HG03565 (cell line): ENCODE data around the gene TPBGL.
"Not testable (repeated sequence)": the region's sequence is repeated elsewhere in the genome, so short reads cannot be mapped to it uniquely, and the experiment has no call there.

ENCODE experiments used
- ATAC-seq: cut with Tn5 transposase; IDR thresholded peaks from one replicate; pipeline ENCODE4 v1.9.1; 2021; ENCODE audit warnings: mild to moderate bottlenecking, moderate library complexity; ENCODE audit not compliant: unreplicated experiment

TPBGL gene

GRCh38 chr11:75270896-75271418 is 30.4 kb downstream of the TPBGL start:
- ATAC-seq: no peak

DNA sequence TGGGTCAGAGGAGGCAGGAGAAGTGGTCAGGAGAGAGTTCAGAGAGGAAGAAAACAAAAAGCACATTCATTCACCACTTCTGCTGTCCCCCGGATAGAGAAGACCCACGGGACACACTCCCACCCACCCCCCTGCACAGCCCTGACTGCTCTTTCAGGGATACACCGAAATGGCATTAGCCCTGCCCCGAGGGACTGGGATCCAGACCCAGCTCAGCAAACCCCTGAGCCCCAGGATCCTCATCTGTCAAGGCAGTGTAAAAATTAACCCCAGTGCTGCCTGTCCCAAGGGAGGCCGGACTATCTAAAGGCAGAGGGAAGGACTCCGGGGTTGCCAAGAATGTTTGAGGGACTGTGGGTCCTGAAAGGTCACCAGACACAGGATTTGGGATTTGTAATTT is 31.2 kb downstream of the TPBGL start:
- ATAC-seq: no peak

- no peak for ATAC-seq
Observed at GRCh38 chr11:75272391-75272790, 31.8 kb downstream of the TPBGL start.

GRCh38 chr11:75272821-75273301 is 32.3 kb downstream of the TPBGL start:
- ATAC-seq: no peak

DNA sequence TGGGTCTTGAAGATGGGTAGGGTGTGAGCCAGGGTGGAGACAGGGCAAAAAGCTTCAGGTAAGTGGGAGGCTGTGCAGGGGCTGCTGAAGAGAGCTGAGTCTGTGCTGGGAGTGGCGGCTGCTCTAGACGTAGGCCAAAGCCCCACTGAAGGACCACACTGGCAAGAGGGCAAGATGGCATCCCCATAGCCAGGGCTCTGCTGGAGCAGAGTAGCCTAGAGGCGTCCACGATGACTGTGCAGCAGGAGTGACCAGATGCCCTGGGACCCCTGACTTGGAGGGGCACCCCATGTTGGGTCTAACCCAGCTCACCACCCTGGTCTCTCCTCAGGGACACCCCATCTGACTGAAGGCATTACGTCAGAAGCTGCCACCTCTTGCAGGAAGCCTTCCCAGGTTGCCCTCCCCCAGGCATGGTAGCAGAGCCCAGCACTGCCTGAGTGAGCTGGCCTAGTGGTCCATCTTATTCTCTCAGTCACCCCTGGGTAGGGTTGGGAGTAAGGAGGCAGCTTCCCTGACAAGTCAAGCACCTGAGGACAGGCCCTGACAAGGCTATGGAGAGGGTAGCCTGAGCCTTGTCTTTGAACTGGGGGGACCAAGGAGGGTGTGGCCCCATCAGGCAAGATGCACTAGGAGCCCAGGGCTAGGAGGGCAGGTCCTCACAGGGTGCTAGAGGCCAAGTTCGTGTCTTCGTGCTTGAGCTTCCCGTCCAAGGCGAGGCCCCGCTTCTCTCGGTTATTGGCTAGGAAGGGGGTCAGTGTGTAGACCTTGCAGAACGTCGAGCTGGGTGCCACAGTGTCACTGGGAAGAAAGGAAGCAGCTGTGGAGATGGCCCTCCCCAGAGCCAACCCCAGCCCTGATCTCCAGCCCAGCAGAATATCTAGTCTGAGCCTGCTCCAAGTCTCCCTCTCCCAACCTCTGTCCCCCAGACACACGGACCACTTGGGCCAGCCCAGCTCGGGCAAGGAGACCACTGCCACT is 33.1 kb downstream of the TPBGL start:
- no peak for ATAC-seq

- ATAC-seq: not testable (repeated sequence)
Observed at GRCh38 chr11:75274716-75275115, 34.1 kb downstream of the TPBGL start.

DNA sequence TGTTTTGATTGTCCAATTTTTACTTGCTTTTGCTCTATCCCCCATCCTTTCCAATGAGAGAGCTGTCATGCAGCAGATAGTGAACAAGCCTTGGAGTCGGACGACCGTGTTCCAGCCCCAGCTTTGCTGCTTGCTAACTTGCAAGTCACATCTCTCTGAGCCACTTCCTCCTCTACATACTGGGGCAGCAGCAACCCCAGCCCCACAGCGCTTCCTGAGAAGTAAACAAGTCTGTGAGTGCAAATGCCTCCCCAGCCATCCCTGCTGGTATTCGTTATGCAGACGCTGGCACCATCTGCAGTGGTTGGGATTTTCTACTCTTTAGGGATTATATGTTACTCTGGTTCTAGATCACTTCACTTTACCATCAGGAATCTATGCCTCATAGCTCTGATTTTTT is 35.0 kb downstream of the TPBGL start:
- ATAC-seq: no peak

- no peak for ATAC-seq
Observed at GRCh38 chr11:75276186-75276585, 35.6 kb downstream of the TPBGL start.

DNA sequence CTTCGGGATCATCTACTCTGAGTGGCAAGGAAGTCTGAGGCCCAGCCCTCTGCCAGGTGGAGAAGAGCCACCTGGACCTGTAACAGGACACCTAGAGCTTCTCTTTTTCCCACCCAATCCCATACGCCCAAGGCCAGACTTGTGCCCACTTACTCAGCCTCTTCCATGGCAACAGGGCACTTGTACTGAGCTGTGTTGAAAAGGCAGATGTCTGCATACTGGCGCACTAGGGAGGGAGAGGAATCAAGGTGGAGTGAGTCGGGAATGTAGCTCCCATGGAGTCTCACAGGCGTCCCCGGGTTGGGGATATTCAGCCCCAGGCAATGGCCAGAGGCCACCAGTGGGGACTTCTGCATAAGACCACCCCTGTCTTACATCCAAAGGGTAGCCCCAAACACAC is 36.1 kb downstream of the TPBGL start:
- no peak for ATAC-seq

DNA sequence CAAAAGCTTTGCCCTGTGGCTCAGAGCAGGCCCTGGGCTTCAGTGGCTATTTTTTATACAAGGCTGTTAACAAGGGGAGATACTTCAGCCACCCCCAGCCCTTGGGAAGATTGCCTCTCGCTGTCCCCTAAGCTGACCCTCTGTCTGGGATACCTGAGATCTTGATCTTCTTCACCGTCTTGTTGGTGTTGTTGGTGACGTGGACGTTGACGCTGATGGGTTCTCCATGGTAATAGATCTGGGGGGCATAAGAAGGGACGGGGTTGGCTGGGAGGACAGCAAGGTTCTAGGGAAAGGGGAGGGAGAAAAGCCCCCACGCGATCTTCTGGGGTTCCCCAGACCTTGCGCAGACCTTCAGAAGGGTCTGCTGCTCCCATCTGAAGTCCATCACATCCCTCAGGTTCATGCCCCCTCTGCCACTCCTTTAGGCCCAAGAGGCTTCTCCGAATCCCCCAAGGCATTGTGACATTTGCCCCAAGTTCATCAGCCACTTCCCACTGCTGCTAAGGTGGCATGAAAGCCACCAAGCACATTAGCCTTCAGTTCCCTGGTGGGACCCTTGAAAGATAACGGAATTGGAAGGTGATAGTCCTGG is 36.7 kb downstream of the TPBGL start:
- ATAC-seq: no peak

GRCh38 chr11:75277991-75278790 is 37.6 kb downstream of the TPBGL start:
- ATAC-seq: no peak

GRCh38 chr11:75279273-75279672 is 38.7 kb downstream of the TPBGL start:
- ATAC-seq: no peak

DNA sequence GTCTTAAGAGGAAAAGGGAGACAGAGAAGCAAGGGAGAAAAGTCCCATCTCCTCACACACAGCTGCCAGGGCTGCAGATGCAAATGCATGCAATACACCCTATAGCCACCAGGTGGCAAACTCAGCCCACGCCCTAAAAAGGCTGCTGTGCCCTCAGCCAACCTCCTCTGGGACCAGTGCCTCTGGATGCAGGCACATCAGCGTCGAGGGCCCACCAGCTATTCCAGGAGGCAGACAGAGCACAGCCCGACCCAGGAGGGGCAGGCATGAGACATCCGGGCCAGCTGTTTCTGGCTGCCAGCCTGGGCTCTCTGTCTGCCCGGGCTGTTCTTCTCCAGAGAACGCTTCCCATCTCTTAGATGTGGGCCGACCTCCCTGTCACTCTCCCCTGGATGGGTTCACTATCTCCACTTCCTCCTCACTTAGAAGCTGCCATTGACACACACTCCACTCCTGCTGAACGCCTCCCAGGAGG is 39.7 kb downstream of the TPBGL start:
- ATAC-seq: no peak

- ATAC-seq: no peak
Observed at GRCh38 chr11:75280770-75281468, 40.3 kb downstream of the TPBGL start.

DNA sequence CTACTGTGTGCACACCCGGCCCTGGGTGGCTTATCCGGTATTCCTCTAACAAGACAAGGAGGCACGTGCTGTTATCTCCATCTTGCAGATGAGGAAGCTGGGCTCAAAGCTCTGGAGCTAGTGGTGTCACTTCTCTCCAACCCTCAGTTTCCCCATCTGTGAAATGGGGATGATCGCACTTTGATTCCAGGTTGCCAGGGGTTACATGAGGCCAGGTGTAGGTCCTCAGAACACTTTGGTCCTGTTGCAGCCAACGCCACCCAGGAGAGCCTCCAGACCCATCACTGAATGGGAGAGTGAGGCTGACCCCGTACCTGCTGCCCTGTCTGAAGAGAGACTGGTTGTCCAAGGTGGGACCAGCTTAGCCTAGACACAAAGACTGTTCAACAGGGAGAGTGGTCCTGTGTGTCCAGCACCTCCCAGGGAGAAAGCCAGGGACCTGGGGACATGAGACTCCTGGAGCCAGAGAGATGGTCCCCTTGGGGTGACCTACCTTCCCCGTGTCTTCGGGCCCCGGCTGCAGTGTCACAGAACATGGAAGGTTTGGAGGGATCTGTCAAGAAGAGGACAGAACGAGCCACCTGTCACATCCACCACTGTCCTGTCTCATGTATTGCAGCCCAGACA is 41.0 kb downstream of the TPBGL start:
- no peak for ATAC-seq

GRCh38 chr11:75283391-75283931 is 42.9 kb downstream of the TPBGL start:
- no peak for ATAC-seq

- ATAC-seq: no peak
Observed at GRCh38 chr11:75285776-75286360, 45.3 kb downstream of the TPBGL start.

- ATAC-seq: no peak
Observed at GRCh38 chr11:75286826-75287465, 46.4 kb downstream of the TPBGL start.

DNA sequence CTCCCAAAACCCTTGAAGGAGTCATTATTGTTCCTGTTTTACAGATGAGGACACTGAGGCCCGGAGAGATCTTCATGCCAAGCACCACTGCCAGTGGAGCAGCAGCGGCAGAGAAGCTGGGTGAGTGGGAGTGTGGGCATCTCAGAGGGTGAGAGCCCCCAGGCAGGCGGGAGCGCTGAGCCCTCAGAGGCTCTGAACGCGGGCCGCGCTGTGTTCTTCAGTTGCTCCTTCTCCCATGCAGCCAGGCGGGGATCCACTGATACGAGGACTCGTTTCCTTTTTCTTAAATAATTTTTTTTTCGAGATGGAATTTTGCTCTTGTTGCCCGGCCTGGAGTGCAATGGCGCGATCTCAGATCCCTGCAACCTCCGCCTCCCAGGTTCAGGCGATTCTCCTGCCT is 47.0 kb downstream of the TPBGL start:
- no peak for ATAC-seq
